HG03520 (cell line): ENCODE results near the gene MRGPRX3.

Experiments
- ATAC-seq: cut with Tn5 transposase; IDR thresholded peaks from one replicate; pipeline ENCODE4 v1.9.1; 2021; ENCODE audit warnings: mild to moderate bottlenecking, moderate library complexity; ENCODE audit not compliant: unreplicated experiment

Gene MRGPRX3

GRCh38 chr11:18151581-18151980 is 19.2 kb downstream of the MRGPRX3 start:
- no peak for ATAC-seq

GRCh38 chr11:18168372-18168771 is 36.0 kb downstream of the MRGPRX3 start:
- ATAC-seq = no peak

- no peak for ATAC-seq
Measured at GRCh38 chr11:18171377-18172000, 39.1 kb downstream of the MRGPRX3 start.

GRCh38 chr11:18172666-18173065 is 40.3 kb downstream of the MRGPRX3 start, which contains the start of gene MRGPRX4:
MRGPRX4 (plus strand) TSS chr11:18172837; CDS start chr11:18173257, 420 bp downstream.
- ATAC-seq = no peak

- no peak for ATAC-seq
Measured at GRCh38 chr11:18173225-18173866, 41.0 kb downstream of the MRGPRX3 start.
